Breast epithelium (tissue), 3 donors: ENCODE measurements around the gene DQX1.

Experiments used
- CTCF ChIP-seq, 3 donors: fragments of 450-650 bp; IDR thresholded peaks; one replicate each; pipeline ENCODE4 v1.5.1; 2016 to 2017; ENCODE audit warnings: antibody characterized with exemption in 3 of 3, mild to moderate bottlenecking in 3 of 3, moderate library complexity in 3 of 3
- POLR2A ChIP-seq: fragments of 450-650 bp; IDR thresholded peaks from one replicate; pipeline ENCODE4 v1.6.1; 2016; ENCODE audit warnings: antibody characterized with exemption, mild to moderate bottlenecking, moderate library complexity
- POLR2AphosphoS5 ChIP-seq, 3 donors: sonication (generic); formaldehyde crosslinking; IDR thresholded peaks; one replicate each; pipeline ENCODE4 v1.6.1; 2017; ENCODE audit warnings: antibody characterized with exemption in 3 of 3

DNA sequence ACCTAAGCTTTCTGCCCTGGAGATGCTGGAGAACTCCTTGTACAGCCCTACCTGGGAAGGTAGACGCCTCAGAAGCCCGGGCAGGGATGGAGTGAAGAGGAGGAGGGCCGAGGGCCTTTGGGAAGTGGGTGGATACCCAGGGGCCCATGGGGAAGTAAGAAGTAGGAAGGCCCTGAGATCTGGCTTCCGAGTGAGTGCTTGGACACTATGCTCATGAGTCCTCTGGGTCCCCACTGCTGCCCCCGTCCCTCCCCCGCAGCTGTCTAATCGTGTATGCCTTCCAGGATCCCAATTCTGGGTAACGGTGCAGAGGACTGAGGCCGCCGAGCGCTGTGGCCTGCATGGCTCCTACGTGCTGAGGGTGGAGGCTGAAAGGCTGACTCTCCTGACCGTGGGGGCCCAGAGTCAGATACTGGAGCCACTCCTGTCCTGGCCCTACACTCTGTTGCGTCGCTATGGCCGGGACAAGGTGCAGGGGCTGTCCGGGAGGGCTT is 29.6 kb upstream of the DQX1 start:
- TF ChIP-seq POLR2A, result no peak
- no peak for TF ChIP-seq CTCF (IDR thresholded peaks at IDR 0.05)
- TF ChIP-seq POLR2AphosphoS5 (IDR thresholded peaks at IDR 0.05), result no peak
